Smooth muscle cell (in vitro differentiated cells): Measurements from ENCODE around the gene ZNF708. TPM values are rescaled to one million over a fixed set of nuclear protein-coding genes. Genes with fewer than 3 reads are reported as not detected.
A peak's percentile ranks its signal among the peaks of the same experiment; 100 is the strongest.
"Not testable (repeated sequence)": the region's sequence is repeated elsewhere in the genome, so short reads cannot be mapped to it uniquely, and the experiment has no call there.

Experiments used
- DNase-seq: peaks from one replicate; lab custom pipeline; 2025; ENCODE audit not compliant: unreplicated experiment; lab: John Stamatoyannopoulos, UW
- H2AFZ ChIP-seq: fragments of 200-600 bp; sonication (generic); 2 replicates; pipeline ENCODE4 v1.6.0; 2016; ENCODE audit warnings: antibody characterized with exemption, low read depth, mild to moderate bottlenecking
- H3F3A ChIP-seq: fragments of 200-600 bp; sonication (generic); 2 replicates; pipeline ENCODE4 v1.6.0; 2017; ENCODE audit warnings: antibody characterized with exemption, low read depth
- H3K27ac ChIP-seq: fragments of 200-600 bp; sonication (generic); 2 replicates; pipeline ENCODE4 v1.5.1; 2016; ENCODE audit warnings: low read depth, mild to moderate bottlenecking
- H3K27me3 ChIP-seq: fragments of 200-600 bp; sonication (generic); 2 replicates; pipeline ENCODE4 v1.6.1; 2016; ENCODE audit warnings: low read depth, mild to moderate bottlenecking
- H3K36me3 ChIP-seq: fragments of 200-600 bp; sonication (generic); 2 replicates; pipeline ENCODE4 v1.5.1; 2016; ENCODE audit warnings: low read depth
- H3K4me1 ChIP-seq: fragments of 200-600 bp; sonication (generic); 2 replicates; pipeline ENCODE4 v1.5.1; 2016; ENCODE audit warnings: low read depth
- H3K4me2 ChIP-seq: fragments of 200-600 bp; sonication (generic); 2 replicates; pipeline ENCODE4 v1.6.0; 2016; ENCODE audit warnings: mild to moderate bottlenecking
- H3K4me3 ChIP-seq: fragments of 200-600 bp; sonication (generic); 2 replicates; pipeline ENCODE4 v1.5.1; 2016; ENCODE audit warnings: mild to moderate bottlenecking
- H3K79me2 ChIP-seq: fragments of 200-600 bp; sonication (generic); 2 replicates; pipeline ENCODE4 v1.6.0; 2016; ENCODE audit warnings: low read depth, mild to moderate bottlenecking
- H3K9ac ChIP-seq: fragments of 200-600 bp; sonication (generic); 2 replicates; pipeline ENCODE4 v1.6.0; 2016; ENCODE audit warnings: low read depth
- H3K9me3 ChIP-seq: fragments of 200-600 bp; sonication (generic); replicated peaks from 2 replicates; pipeline ENCODE4 v1.5.1; 2016; ENCODE audit warnings: low read depth
- H4K20me1 ChIP-seq: fragments of 200-600 bp; sonication (generic); 2 replicates; pipeline ENCODE4 v1.6.0; 2016; ENCODE audit warnings: low read depth
- CTCF ChIP-seq: fragments of 200-600 bp; sonication (generic); IDR thresholded peaks from 2 replicates; pipeline ENCODE4 v1.5.1; 2017; ENCODE audit warnings: borderline replicate concordance, mild to moderate bottlenecking, antibody characterized with exemption; ENCODE audit not compliant: insufficient read depth, poor library complexity, severe bottlenecking
- WGBS: methylation state at CpG from one replicate; pipeline ENCODE4 v1.1.7; 2016; ENCODE audit warnings: low lambda C conversion rate; 5-methylcytosine and 5-hydroxymethylcytosine counted together
- polyA plus RNA-seq: library from polyadenylated mRNA; unstranded; fragments of >200 nt; fragmentation: Nextera tagmentation; extraction: Ambion mirVana; gene quantifications from 2 replicates; pipeline ENCODE4 v1.2.1, GENCODE V29; 2016
- total RNA-seq: library from RNA; depleted of rRNA; stranded (reverse); fragments of >200 nt; gene quantifications from 2 replicates; pipeline ENCODE4 v1.2.3, GENCODE V29; 2014

ZNF708 gene
- total and polyA plus RNA-seq, 2 experiments from 2014 or later = 0.65 to 12.1 TPM

- Histone ChIP-seq H3K27ac (no peak overlapping the region), H3K4me2 (no peak overlapping the region), H3K9ac (no peak overlapping the region), H3K4me3 (no peak overlapping the region), H3K4me1 (no peaks in the 10 kb centered on the region), H4K20me1 (peaks cover 35% of the 10 kb centered on the region), H3K9me3 (no peaks in the 10 kb centered on the region), H3K27me3 (no peaks in the 10 kb centered on the region), H3K79me2 (peaks cover 77% of the 10 kb centered on the region), H3F3A (no peaks in the 10 kb centered on the region), H2AFZ (no peak overlapping the region), H3K36me3 (peaks cover under 1% of the 10 kb centered on the region)
- no peak for DNase-seq
- 87% methylated on average over 4 of the region's 4 CpGs for WGBS
- no peak for TF ChIP-seq CTCF
Measured at GRCh38 chr19:21321134-21321533, 8.1 kb downstream of the ZNF708 start.

- Histone ChIP-seq H3K4me2 (no peak overlapping the region), H3K36me3 (no peaks in the 10 kb centered on the region), H3K4me3 (no peak overlapping the region), H2AFZ (no peak overlapping the region), H3K4me1 (peaks cover 3% of the 10 kb centered on the region), H3K27ac (no peak overlapping the region), H3F3A (no peaks in the 10 kb centered on the region), H3K9ac (no peak overlapping the region), H4K20me1 (peaks cover 46% of the 10 kb centered on the region), H3K27me3 (no peaks in the 10 kb centered on the region), H3K79me2 (peaks cover 64% of the 10 kb centered on the region), H3K9me3 (no peaks in the 10 kb centered on the region)
- WGBS = 83% methylated on average over 1 of the region's 1 CpG
- DNase-seq = no peak
- TF ChIP-seq CTCF = no peak
Measured at GRCh38 chr19:21317821-21318220, 11.4 kb downstream of the ZNF708 start.

- Histone ChIP-seq H3K4me1 (peaks cover 3% of the 10 kb centered on the region), H3K9ac (no peak overlapping the region), H3K4me2 (no peak overlapping the region), H3K27me3 (no peaks in the 10 kb centered on the region), H3K9me3 (no peaks in the 10 kb centered on the region), H3K36me3 (no peaks in the 10 kb centered on the region), H2AFZ (no peak overlapping the region), H3K79me2 (peaks cover 64% of the 10 kb centered on the region), H4K20me1 (peaks cover 38% of the 10 kb centered on the region), H3F3A (no peaks in the 10 kb centered on the region), H3K27ac (peak overlapping the region; percentile 43), H3K4me3 (no peak overlapping the region)
- WGBS = 22% methylated on average over 1 of the region's 1 CpG
- no peak for TF ChIP-seq CTCF
- no peak for DNase-seq
Measured at GRCh38 chr19:21314676-21315075, 14.5 kb downstream of the ZNF708 start.

GRCh38 chr19:21312807-21313206 is 16.4 kb downstream of the ZNF708 start:
- DNase-seq = not testable (repeated sequence)

More at GRCh38 chr19:21312807-21313206, 16.4 kb downstream of the ZNF708 start:
- H3K4me3 ChIP-seq, H3K27me3 ChIP-seq, H3K9me3 ChIP-seq, H3K4me1 ChIP-seq, H3K9ac ChIP-seq, H3K4me2 ChIP-seq, H2AFZ ChIP-seq, H3K36me3 ChIP-seq, H3F3A ChIP-seq, H3K27ac ChIP-seq: not testable (repeated sequence)
- H4K20me1 ChIP-seq = peaks cover 28% of the 10 kb centered on the region
- H3K79me2 ChIP-seq = peaks cover 47% of the 10 kb centered on the region
- 93% methylated on average over 2 of the region's 2 CpGs for WGBS
